ENCODE measurements around the gene FOXC1. TPM values are rescaled to one million over a fixed set of nuclear protein-coding genes. Genes with fewer than 3 reads are reported as not detected.

The FOXC1 gene
- total RNA-seq, 6 donors from 2014 or later, result 0.22 to 5.5 (median 2.2) TPM

DNA sequence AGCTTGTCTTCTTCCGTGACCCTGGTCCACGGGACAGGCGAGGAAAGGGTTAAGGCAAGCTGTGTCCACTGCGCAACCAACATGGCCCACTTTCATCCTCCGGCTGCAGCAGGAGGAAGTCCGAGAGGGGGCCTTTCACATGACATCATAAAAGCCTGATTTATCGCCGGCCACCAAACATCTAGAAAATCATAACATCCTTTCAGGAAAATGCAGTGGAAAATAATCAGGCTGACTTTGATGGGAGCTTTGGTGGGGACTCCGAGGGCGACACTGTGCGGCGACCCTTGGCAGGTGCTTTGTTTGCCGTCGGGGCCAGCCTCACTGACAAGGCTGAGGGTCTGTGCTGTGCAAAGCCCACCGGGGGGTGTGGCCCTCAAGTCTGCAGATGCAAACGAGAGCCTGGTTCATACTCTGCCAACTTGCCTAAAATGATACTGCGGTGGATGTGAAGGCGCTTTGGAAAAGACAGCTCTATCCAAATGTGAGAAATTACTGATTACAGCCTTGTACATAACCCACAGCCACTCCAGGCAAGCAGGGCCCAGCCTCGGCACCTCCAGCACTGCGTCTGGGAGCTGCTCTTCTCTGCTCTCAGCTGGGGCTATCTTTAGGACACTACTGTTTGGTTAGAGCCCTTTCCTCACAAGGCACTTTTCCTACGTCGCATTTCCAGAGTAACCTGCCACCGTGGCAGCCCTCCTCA lies 25.7 kb downstream of the FOXC1 start:
- H3K4me3 ChIP-seq, result no peak overlapping the region
- H3K27ac ChIP-seq, result no peak overlapping the region
- no peaks in the 10 kb centered on the region for H3K27me3 ChIP-seq
- WGBS, 2 donors, result 54 to 58% methylated on average over 13 to 23 of the region's 23 CpGs
- H3K4me1 ChIP-seq, result peaks cover 0 to 6% (median 0%) of the 10 kb centered on the region in 4 donors
- H3K9me3 ChIP-seq, result no peaks in the 10 kb centered on the region
- no peaks in the 10 kb centered on the region for H3K36me3 ChIP-seq
- DNase-seq (peak in 1 of 2 donors; percentile 52), ATAC-seq (ENCODE audit: low FRiP score in 2 of 2) (no peak)
- TF ChIP-seq EP300 (IDR thresholded peaks at IDR 0.05), result no peak
- no peak for TF ChIP-seq POLR2AphosphoS5 (IDR thresholded peaks at IDR 0.05)
- TF ChIP-seq POLR2A (IDR thresholded peaks at IDR 0.05), result no peak
- TF ChIP-seq, protein P1, sequence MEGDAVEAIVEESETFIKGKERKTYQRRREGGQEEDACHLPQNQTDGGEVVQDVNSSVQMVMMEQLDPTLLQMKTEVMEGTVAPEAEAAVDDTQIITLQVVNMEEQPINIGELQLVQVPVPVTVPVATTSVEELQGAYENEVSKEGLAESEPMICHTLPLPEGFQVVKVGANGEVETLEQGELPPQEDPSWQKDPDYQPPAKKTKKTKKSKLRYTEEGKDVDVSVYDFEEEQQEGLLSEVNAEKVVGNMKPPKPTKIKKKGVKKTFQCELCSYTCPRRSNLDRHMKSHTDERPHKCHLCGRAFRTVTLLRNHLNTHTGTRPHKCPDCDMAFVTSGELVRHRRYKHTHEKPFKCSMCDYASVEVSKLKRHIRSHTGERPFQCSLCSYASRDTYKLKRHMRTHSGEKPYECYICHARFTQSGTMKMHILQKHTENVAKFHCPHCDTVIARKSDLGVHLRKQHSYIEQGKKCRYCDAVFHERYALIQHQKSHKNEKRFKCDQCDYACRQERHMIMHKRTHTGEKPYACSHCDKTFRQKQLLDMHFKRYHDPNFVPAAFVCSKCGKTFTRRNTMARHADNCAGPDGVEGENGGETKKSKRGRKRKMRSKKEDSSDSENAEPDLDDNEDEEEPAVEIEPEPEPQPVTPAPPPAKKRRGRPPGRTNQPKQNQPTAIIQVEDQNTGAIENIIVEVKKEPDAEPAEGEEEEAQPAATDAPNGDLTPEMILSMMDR (IDR thresholded peaks at IDR 0.05), result no peak

DNA sequence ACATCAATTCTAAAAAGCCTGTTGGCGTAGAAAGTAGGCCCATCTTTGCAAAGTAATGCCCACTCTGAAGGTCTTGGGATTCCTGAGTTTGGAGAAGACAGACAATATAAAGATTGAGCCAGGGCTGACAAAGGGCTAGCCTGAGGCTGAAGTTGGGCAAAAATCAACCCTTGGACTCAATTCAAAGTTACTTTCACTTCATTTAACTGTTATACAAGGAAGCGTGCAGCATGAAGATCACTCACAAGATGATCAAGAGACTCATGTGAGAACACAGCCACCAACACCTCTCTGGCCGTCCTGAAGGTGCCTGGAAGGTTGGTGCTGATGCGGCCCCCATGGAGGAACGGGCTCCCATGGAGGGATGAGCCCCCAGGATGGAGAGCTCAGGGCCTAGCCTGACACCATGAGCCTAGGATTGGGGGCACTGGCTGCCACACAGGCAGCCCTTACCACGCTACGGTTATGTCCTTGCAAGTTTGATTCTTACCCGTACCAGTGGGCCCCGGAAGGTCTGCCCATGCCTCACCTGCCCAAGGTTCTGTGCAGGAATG lies 26.6 kb downstream of the FOXC1 start:
- Histone ChIP-seq H3K9me3 (no peaks in the 10 kb centered on the region), H3K4me1 (peaks cover 0 to 6% (median 0%) of the 10 kb centered on the region in 4 donors), H3K36me3 (no peaks in the 10 kb centered on the region), H3K27ac (no peak overlapping the region), H3K27me3 (no peaks in the 10 kb centered on the region), H3K4me3 (no peak overlapping the region)
- ATAC-seq (ENCODE audit: low FRiP score in 2 of 2) (no peak), DNase-seq (no peak)
- 85 to 93% methylated on average over 6 to 9 of the region's 9 CpGs for WGBS, 2 donors
- no peak for TF ChIP-seq POLR2A (IDR thresholded peaks at IDR 0.05)
- TF ChIP-seq, protein P1 (IDR thresholded peaks at IDR 0.05), result no peak
- TF ChIP-seq POLR2AphosphoS5 (IDR thresholded peaks at IDR 0.05), result no peak
- TF ChIP-seq EP300 (IDR thresholded peaks at IDR 0.05), result no peak

DNA sequence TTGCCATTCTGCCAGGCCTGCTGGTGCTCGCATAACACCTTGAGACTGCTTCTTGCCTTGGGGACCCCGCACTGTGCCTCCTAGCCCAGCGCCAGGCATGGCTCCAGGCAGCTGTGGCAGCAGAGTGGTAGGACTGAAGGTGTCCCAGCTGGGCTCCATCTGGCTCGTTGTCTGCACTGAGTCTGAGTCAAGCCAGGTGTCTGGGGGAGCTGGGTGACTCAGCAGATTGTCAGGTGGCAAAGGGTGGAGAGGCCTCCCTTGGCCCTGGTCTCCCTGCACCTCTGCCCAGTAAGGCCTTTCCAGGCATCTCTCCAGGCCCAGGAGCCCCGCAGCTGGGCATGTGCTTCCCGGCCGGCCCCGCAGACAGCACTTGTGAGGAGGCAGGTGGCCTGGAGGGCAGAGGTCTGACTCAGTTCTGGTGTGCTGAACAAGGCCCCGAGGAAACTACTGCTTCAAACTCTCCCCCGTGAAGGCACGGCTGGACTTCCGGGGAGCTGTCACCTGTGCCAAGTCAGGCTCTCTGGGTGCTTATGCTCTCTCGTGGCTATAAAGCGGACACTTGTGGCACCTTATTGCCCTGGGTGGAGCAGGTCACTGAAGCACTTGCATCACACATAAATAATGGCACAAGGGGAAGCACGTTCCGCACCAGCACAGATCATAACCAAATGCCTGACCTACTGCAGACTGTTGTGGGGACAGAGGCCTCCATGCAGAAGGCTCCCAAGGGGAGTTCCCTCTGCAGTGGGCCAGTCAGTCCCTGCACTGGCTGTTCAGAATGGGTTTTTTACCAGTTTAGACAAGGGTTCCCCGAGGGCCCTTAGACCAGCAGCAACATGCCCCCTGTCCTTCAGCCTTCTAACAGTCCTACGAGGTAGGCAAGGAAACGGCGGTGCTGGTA lies 27.5 kb downstream of the FOXC1 start:
- peak in 1 of 2 donors; percentile 62 for DNase-seq
- TF ChIP-seq, protein P1 (IDR thresholded peaks at IDR 0.05), result no peak
- TF ChIP-seq POLR2AphosphoS5 (IDR thresholded peaks at IDR 0.05), result no peak
- no peak for TF ChIP-seq EP300 (IDR thresholded peaks at IDR 0.05)
- TF ChIP-seq POLR2A (IDR thresholded peaks at IDR 0.05), result no peak

DNA sequence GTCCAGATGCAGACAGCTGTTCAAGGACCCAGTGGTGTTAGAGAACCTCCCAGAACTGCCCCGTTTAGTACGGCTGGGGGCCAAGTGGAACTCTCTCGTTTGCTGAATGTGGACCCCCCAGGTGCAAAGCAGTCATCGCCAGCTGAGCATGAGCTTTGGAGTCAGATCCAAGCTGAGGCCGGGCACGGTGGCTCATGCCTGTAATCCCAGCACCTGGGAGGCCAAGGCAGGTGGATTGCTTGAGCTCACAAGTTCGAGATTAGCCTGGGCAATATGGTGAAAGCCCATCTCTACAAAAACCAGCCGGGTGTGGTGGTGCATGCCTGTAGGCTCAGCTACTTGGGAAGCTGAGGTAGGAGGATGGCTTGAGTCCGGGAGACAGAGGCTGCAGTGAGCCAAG lies 29.7 kb downstream of the FOXC1 start:
- TF ChIP-seq, protein P1 (IDR thresholded peaks at IDR 0.05), result no peak
- TF ChIP-seq POLR2A (IDR thresholded peaks at IDR 0.05) (no peak), POLR2AphosphoS5 (IDR thresholded peaks at IDR 0.05) (no peak), EP300 (IDR thresholded peaks at IDR 0.05) (no peak)
- no peak overlapping the region for H3K4me3 ChIP-seq
- H3K9me3 ChIP-seq, result no peaks in the 10 kb centered on the region
- no peak for DNase-seq
- no peak for ATAC-seq (ENCODE audit: low FRiP score in 2 of 2)
- no peaks in the 10 kb centered on the region for H3K36me3 ChIP-seq
- H3K27ac ChIP-seq, result no peak overlapping the region
- WGBS, 2 donors, result 83 to 91% methylated on average over 9 of the region's 9 CpGs
- peaks cover 0 to 6% (median 0%) of the 10 kb centered on the region in 4 donors for H3K4me1 ChIP-seq
- no peaks in the 10 kb centered on the region for H3K27me3 ChIP-seq

More for the DNA sequence above, 27.5 kb downstream of the FOXC1 start:
- no peaks in the 10 kb centered on the region for H3K9me3 ChIP-seq
- H3K27me3 ChIP-seq, result no peaks in the 10 kb centered on the region
- H3K27ac ChIP-seq, result no peak overlapping the region
- H3K4me1 ChIP-seq, result peaks cover 0 to 6% (median 0%) of the 10 kb centered on the region in 4 donors
- H3K4me3 ChIP-seq, result no peak overlapping the region
- 91 to 100% methylated on average over 6 to 20 of the region's 20 CpGs for WGBS, 2 donors
- no peak for ATAC-seq (ENCODE audit: low FRiP score in 2 of 2)
- no peaks in the 10 kb centered on the region for H3K36me3 ChIP-seq
